Dendritic cell treated with granulocyte-macrophage colony-stimulating factor and Interleukin-4, amounts not matched to agents 40 ng/mL and 50 ng/mL, for 4 days (primary cell): ENCODE data around the gene GPAT2.
A peak's percentile ranks its signal among the peaks of the same experiment; 100 is the strongest.
"Not testable (repeated sequence)": the region's sequence is repeated elsewhere in the genome, so short reads cannot be mapped to it uniquely, and the experiment has no call there.

Source experiments
- H3K27ac Mint-ChIP-seq: one replicate; pipeline ENCODE4 v1.8.0; 2022; ENCODE audit warnings: mild to moderate bottlenecking, mixed read lengths
- H3K27me3 Mint-ChIP-seq: one replicate; pipeline ENCODE4 v1.8.0; 2022; ENCODE audit warnings: mild to moderate bottlenecking, mixed read lengths
- H3K36me3 Mint-ChIP-seq: one replicate; pipeline ENCODE4 v1.8.0; 2022; ENCODE audit warnings: low read depth, mixed read lengths
- H3K4me1 Mint-ChIP-seq: one replicate; pipeline ENCODE4 v1.8.0; 2022; ENCODE audit warnings: low read depth, mixed read lengths
- H3K4me3 Mint-ChIP-seq: one replicate; pipeline ENCODE4 v1.8.0; 2022; ENCODE audit warnings: mild to moderate bottlenecking, moderate library complexity, mixed read lengths
- H3K9me3 Mint-ChIP-seq: one replicate; pipeline ENCODE4 v1.8.0; 2022; ENCODE audit warnings: mixed read lengths
- intact Hi-C: fragments of 100-400 bp; cut with micrococcal nuclease; formaldehyde crosslinking; loops from one replicate; pipeline ENCODE4 v1.15.0; 2022

Gene GPAT2

DNA sequence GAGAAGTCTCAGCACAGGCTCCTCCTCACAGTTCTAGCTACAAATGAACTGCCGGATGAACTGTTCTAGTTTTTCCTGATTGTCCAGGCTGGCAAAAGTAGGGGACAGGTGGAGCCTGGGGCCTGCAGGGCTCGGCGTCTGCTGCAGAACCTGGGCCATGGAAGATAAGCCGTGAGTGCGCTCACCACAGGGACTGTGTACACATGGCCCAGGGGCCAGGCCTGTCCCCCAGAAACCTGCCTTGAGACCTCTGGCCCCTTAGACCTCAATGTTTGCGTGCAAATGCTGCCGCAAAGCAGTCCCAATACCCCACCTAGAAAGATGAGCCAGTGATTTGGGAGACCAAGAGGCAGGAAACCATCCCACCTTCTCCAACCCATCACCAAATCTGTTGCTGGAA lies 12.6 kb downstream of the GPAT2 start:
- H3K9me3 Mint-ChIP-seq, H3K36me3 Mint-ChIP-seq, H3K27me3 Mint-ChIP-seq, intact Hi-C loops, H3K4me3 Mint-ChIP-seq, H3K27ac Mint-ChIP-seq: not testable (repeated sequence)
- H3K4me1 Mint-ChIP-seq, result peaks cover 10% of the 10 kb centered on the region

DNA sequence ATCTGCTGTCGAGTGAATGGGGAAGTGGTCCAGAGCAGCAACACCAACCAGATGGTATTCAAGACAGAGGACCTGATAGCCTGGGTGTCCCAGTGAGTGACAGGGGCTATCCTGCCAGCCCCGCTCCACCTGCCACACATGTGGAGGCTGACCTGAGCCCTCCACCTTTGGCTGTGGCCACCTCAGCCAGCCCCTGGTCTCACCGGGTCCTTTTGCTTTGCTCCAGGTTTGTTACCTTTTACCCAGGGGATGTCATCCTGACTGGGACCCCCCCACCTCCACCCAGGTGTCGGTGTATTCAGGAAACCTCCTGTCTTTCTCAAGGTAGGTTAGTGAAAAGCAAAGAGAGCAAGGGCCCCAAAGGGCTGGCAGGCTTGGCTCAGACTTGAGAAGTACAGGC lies 13.6 kb downstream of the GPAT2 start:
- H3K4me1 Mint-ChIP-seq, result peaks cover 10% of the 10 kb centered on the region
- H3K9me3 Mint-ChIP-seq, H3K27me3 Mint-ChIP-seq, intact Hi-C loops, H3K27ac Mint-ChIP-seq, H3K4me3 Mint-ChIP-seq, H3K36me3 Mint-ChIP-seq: not testable (repeated sequence)

DNA sequence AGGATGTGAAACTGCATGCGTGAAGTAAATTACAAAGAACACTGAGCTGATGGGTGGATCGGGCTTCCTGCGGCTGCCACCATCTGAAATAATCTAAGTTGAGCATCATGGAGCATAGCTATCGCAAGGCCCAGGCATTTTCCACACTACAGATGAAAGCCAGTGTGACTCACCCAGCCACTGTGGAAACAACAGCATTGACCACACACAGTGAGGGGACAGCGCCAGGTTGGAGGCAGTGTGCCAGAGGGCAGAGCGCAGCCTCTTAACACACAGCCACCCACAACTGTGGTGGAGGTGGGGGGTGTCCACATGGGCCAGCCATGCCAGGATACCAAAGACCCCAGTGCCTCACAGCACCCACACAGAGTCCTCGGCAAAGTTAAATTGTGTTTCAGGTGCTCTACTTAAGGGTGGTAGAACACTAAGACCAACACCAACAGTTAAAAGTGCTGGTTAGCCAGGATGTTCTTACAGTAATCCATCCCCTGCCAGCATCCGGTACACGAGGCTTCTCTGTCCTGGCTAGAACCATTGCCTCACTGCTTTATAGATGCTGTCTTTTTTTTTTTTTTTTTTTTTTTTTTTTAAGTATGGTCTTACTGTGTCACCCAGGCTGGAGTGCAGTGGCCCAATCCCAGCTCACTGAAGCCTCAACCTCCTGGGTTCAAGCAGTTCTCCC lies 14.7 kb downstream of the GPAT2 start:
- H3K27me3 Mint-ChIP-seq, H3K4me3 Mint-ChIP-seq, H3K4me1 Mint-ChIP-seq, H3K9me3 Mint-ChIP-seq, H3K27ac Mint-ChIP-seq, intact Hi-C loops, H3K36me3 Mint-ChIP-seq: not testable (repeated sequence)

DNA sequence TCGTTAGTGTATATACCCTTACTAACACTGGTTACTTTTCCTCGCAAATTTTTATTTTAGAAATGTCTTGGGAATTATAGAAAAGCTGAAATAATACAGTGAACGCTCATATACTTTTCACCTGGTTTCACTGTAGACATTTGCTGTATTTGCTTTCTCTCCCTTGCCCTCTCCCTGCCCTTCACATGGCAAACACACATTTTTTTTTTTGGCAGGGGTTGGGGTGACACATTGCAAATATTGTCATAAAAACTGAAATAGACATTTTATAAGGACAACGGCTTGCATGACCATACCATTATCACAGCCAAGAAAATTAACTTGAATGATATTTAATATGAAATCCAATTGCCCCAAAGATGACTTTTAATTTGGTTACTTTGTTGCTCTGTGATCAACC lies 18.4 kb downstream of the GPAT2 start:
- intact Hi-C loops, H3K9me3 Mint-ChIP-seq, H3K27me3 Mint-ChIP-seq, H3K27ac Mint-ChIP-seq, H3K4me3 Mint-ChIP-seq, H3K4me1 Mint-ChIP-seq, H3K36me3 Mint-ChIP-seq: not testable (repeated sequence)

DNA sequence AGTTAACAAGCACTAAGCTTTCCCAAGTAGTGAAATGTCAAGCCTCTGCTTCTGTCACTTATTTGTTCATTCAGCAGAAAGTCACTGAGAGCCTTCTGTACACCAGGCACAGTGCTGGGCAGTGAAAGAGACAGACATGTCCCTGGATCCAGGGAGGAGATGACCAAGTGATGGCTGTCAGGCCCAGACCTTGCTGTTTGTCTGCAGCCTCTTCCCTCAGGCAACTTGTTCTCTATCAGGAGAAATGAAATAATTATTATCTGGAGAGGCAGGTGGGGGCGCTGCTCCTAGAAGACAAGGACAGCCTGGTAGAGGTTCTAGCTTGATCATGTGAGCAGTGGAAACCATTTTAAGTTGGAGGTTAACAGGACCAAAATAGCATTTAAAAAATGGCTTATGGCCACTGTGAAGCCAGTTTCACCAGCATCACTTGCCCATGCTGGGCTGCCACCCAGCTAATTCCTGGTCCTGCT lies 21.9 kb downstream of the GPAT2 start:
- intact Hi-C loops, H3K9me3 Mint-ChIP-seq, H3K4me1 Mint-ChIP-seq, H3K36me3 Mint-ChIP-seq, H3K27ac Mint-ChIP-seq, H3K4me3 Mint-ChIP-seq: not testable (repeated sequence)
- H3K27me3 Mint-ChIP-seq, result peaks cover 12% of the 10 kb centered on the region

DNA sequence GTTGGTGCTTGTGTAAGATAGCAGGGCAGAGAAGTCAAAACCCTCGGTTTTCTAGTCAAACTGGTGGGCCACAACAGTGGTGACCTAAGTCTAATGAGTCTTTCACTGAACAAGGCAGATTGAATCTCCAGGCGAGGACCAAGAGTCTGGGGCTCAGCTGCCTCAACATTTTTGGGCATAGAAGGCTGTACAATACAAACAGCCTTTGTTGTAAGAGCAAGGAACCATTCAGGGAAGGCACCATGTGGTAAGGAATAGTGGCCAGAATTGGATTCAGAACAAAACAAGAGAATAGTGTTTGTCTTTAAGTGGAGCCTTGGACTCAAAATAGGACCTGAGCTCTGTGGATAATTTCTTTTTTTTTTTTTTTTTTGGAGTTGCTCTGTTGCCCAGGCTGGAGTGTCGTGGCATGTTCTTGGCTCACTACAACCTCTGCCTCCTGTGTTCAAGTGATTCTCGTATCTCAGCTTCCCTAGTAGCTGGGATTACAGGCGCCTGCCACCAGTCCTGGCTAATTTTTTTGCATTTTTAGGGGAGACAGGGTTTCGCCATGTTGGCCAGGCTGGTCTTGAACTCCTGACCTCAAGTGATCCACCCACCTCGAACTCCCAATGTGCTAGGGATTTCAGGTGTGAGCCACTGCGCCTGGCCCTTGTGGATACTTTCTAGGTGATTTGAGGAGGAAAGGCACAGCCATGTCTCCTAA lies 22.5 kb downstream of the GPAT2 start:
- H3K36me3 Mint-ChIP-seq, H3K27ac Mint-ChIP-seq, H3K4me3 Mint-ChIP-seq, intact Hi-C loops, H3K9me3 Mint-ChIP-seq, H3K4me1 Mint-ChIP-seq: not testable (repeated sequence)
- H3K27me3 Mint-ChIP-seq, result peaks cover 12% of the 10 kb centered on the region

DNA sequence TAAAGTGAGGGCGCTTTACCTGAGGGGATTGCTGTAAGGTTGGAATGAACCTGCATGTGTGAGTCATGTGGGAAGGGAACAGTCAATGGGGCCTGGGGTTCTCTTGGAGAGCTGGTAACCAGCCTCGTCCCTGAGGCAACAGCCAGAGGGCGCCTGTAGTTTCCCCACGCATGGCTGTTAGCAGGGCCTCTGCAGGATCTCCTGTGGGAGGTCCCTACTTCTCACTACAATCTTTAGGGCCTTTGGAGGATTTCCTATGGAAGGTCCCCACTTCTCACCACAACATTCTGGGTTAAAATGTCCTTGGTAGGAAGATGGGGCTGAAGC lies 23.6 kb downstream of the GPAT2 start:
- H3K27ac Mint-ChIP-seq, H3K4me1 Mint-ChIP-seq, H3K36me3 Mint-ChIP-seq, intact Hi-C loops, H3K9me3 Mint-ChIP-seq: not testable (repeated sequence)
- peaks cover 21% of the 10 kb centered on the region for H3K27me3 Mint-ChIP-seq
- peak overlapping the region; percentile 17 for H3K4me3 Mint-ChIP-seq

DNA sequence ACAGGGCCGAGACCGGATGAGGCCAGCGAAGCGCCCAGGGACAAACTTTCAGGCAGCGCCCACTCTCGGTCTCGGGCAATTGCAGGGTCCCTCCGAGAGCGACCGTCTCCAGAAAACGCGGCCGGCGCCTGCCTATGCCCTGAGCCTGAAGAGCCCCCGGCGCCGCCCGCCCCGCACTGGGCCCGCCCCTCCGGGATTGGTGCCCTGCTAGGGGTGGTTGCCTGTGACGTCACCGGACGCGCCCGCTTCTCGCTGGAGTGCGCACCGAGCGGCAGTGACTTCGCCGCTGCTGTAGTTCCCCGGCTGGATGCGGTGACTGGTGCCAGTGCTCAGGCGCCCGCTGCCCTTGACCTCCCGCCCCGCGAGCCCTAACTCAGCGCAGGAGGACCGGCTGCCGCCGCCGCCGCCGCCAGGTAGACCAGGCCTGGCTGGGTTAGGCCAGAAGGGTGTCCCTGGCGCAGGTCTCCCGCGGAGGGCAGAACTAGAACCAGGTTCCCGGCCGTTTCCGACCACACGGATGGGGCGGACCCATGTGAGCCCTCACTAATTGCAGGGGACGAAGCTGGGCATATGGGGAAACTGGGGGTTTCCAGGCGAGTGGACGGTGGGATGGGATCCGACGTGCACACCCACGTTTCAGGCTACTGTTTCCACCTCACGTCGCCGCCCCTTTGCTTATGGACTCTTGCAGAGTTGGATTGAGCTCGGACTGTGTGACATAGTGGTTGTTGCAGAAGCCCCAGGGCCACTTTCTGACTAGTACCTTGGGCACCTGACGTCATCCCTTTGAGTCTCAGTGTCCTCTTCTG lies 24.2 kb downstream of the GPAT2 start:
- intact Hi-C loops, H3K4me1 Mint-ChIP-seq, H3K36me3 Mint-ChIP-seq, H3K9me3 Mint-ChIP-seq: not testable (repeated sequence)
- H3K27me3 Mint-ChIP-seq, result peaks cover 21% of the 10 kb centered on the region
- peak overlapping the region; percentile 74 for H3K4me3 Mint-ChIP-seq
- H3K27ac Mint-ChIP-seq, result peak overlapping the region; percentile 71

DNA sequence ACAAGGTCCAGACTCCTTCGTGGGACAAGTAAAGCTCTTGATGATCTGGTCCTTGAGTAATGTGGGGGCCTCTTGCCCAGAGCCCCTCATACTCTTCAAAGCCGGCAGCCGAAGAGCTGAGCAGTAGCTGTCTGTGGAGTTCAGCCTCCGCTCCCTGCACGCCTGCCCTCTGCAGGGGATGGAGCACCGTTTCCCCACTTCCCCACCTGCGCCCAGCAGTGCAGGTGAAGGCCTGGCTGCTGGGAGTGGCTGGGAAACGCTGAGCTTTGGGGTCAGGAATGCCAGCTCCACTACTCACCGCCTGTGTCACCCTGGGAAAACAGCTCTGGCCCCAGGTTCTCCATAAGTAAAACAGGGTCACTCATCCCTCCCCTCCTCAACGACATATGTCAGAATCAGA lies 24.9 kb downstream of the GPAT2 start:
- intact Hi-C loops, H3K36me3 Mint-ChIP-seq, H3K9me3 Mint-ChIP-seq, H3K4me1 Mint-ChIP-seq: not testable (repeated sequence)
- Mint-ChIP-seq H3K4me3 (peak overlapping the region; percentile 74), H3K27me3 (peaks cover 24% of the 10 kb centered on the region), H3K27ac (peak overlapping the region; percentile 71)

DNA sequence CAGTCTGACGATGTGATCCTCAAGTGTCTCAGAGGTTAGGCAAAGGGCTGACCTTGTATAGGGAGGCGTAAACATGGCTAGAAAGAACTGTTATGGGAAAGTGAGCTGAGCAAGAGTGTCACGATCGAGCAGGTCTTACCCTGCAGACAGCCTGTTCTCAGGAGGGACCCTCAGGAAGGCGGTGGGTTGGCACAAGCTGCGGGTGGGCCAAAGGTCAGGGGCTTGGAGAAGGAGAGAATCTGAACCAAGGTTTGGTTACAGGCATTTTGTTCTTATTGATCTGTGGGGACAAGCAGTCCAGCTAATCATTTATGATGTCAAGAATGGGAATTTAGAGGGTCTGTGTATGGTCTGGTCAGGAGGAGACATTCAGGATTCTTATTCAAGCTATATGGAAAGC lies 26.7 kb downstream of the GPAT2 start:
- H3K4me3 Mint-ChIP-seq, result not testable (repeated sequence)

DNA sequence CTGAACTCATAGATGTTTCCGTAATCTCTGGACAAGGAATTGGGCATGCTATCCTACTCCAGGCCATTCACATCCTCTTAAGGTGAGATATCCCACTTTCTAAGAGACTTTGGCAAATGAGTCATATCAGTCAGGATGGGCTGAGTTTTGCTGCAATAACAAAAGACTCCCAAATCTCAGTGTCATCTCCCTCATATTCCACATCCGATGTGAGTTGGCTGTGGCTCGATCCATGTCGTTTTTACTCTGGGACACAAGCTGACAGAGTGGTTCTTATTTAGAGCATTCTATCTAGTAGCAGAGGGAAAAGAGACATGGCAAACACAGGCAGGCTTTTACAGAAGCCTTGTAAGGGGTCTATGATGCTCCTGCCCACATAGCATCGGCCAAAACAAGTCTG lies 28.5 kb downstream of the GPAT2 start:
- peaks cover 36% of the 10 kb centered on the region for H3K27me3 Mint-ChIP-seq
- H3K4me1 Mint-ChIP-seq, H3K4me3 Mint-ChIP-seq, H3K27ac Mint-ChIP-seq, intact Hi-C loops, H3K9me3 Mint-ChIP-seq, H3K36me3 Mint-ChIP-seq: not testable (repeated sequence)

More for the DNA sequence above, 26.7 kb downstream of the GPAT2 start:
- intact Hi-C loops, H3K9me3 Mint-ChIP-seq, H3K36me3 Mint-ChIP-seq, H3K4me1 Mint-ChIP-seq, H3K27ac Mint-ChIP-seq: not testable (repeated sequence)
- peaks cover 29% of the 10 kb centered on the region for H3K27me3 Mint-ChIP-seq

DNA sequence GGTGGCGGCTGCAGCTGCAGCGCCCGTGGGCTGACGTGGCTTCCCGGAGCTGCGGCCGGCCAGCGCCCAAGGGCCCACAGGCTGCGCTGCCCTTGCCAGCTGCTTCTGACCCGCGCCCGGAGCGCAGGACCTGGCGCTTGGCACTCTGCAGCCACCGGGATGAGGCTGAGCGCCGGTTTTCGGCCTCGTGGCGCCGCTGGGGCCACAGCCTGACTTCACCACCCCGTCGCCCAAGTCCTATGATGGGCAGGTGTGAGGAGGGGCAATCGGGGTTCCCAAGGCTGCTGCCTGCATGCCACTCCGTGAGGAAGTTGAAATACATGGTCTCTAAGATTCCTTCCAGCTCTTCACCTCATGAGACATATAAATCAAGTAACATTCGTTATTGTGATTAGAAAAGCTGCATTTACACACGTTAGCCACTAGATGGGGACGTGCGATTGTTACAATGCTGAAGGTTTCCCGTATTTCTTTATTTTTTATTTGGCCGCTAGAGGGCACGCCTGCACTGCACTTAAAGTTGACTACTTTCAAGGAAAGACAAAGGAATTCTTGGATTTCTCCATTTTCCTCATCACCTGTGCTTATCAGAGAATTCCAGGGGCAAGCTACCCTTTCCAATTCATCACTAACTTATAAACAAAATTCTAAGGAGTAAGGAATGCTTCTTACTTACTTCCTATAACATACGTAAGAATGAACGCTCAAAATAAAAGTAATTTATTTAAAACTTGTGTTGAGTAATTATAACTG lies 42.0 kb downstream of the GPAT2 start:
- intact Hi-C loops, H3K9me3 Mint-ChIP-seq, H3K4me1 Mint-ChIP-seq: not testable (repeated sequence)
- peaks cover 21% of the 10 kb centered on the region for H3K27me3 Mint-ChIP-seq
- H3K36me3 Mint-ChIP-seq, result peaks cover 11% of the 10 kb centered on the region
- peak overlapping the region; percentile 91 for H3K4me3 Mint-ChIP-seq
- peak overlapping the region; percentile 92 for H3K27ac Mint-ChIP-seq

DNA sequence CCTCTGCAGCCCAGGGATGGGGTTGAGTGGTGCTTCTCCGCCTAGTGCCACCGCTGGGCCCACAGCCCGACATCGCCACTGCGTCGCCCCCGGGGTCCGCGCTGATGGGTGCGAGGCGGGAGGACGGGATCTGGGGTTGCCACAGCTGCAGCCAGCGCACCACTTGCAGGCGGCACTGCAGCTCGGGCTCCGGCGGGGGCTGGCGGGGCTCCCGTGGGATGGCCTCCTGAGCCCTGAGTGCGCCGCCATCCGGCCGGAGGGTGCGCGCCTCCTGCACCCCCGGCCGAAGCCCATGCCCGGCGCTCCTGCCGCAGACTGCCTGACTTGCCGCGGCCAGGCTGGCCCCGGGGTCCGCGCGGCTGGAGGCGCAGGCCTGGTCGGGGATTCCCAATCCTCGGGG lies 42.6 kb downstream of the GPAT2 start:
- Mint-ChIP-seq H3K4me3 (peak overlapping the region; percentile 91), H3K27me3 (peaks cover 21% of the 10 kb centered on the region), H3K27ac (peak overlapping the region; percentile 92), H3K36me3 (peaks cover 11% of the 10 kb centered on the region)
- H3K4me1 Mint-ChIP-seq, H3K9me3 Mint-ChIP-seq, intact Hi-C loops: not testable (repeated sequence)
